Esophagus (tissue), 2 donors: ENCODE data around the gene CCDC88B. TPM values are rescaled to one million over a fixed set of nuclear protein-coding genes. Genes with fewer than 3 reads are reported as not detected.
A peak's percentile ranks its signal among the peaks of the same experiment; 100 is the strongest.

Experiments
- H3K27ac ChIP-seq, 2 donors: one replicate each; pipeline ENCODE4 v1.5.1; 2013; ENCODE audit warnings: low read depth in 2 of 2, mild to moderate bottlenecking in 2 of 2, inconsistent platforms in 1 of 2, low read length in 1 of 2, moderate library complexity in 1 of 2
- H3K27me3 ChIP-seq, 2 donors: one replicate each; pipeline ENCODE4 v1.6.1; 2013; ENCODE audit warnings: low read length in 2 of 2, control low read depth in 1 of 2, mild to moderate bottlenecking in 1 of 2; ENCODE audit not compliant: insufficient read depth in 2 of 2, control insufficient read depth in 1 of 2
- H3K36me3 ChIP-seq, 2 donors: one replicate each; pipeline ENCODE4 v1.6.1; 2013; ENCODE audit warnings: low read length in 1 of 2; ENCODE audit not compliant: control insufficient read depth in 2 of 2, insufficient read depth in 2 of 2
- H3K4me1 ChIP-seq, 2 donors: one replicate each; pipeline ENCODE4 v1.6.1; 2013; ENCODE audit warnings: low read length in 1 of 2; ENCODE audit not compliant: control insufficient read depth in 2 of 2, insufficient read depth in 2 of 2
- H3K4me3 ChIP-seq, 2 donors: one replicate each; pipeline ENCODE4 v1.5.1; 2013; ENCODE audit warnings: low read length in 2 of 2, mild to moderate bottlenecking in 2 of 2, low read depth in 1 of 2, moderate library complexity in 1 of 2
- H3K9me3 ChIP-seq, 2 donors: one replicate each; pipeline ENCODE4 v1.6.1; 2013; ENCODE audit warnings: mild to moderate bottlenecking in 2 of 2, low read depth in 1 of 2, low read length in 1 of 2, moderate library complexity in 1 of 2; ENCODE audit not compliant: control insufficient read depth in 2 of 2, insufficient read depth in 1 of 2
- WGBS, 2 donors: extraction: QIAGEN DNeasy Blood & Tissue Kit; methylation state at CpG; one replicate each; pipeline ENCODE4 v1.1.7; 2013; 5-methylcytosine and 5-hydroxymethylcytosine counted together
- polyA plus RNA-seq, 2 donors: library from polyadenylated mRNA; stranded (reverse); fragments of 200-250 nt; gene quantifications; one replicate each; pipeline ENCODE4 v1.2.3, GENCODE V29; 2013
- donor health status: healthy with polysubstance abuse.
- donor health status: Bipolar disorder and iron deficiency.

The CCDC88B gene
- polyA plus RNA-seq, 2 donors = 11.2 to 33.3 TPM

GRCh38 chr11:64351136-64351631 is 11.2 kb downstream of the CCDC88B start:
- no peaks in the 10 kb centered on the region for H3K9me3 ChIP-seq
- H3K4me3 ChIP-seq = no peak overlapping the region
- peaks cover 4 to 9% of the 10 kb centered on the region in 2 donors for H3K4me1 ChIP-seq
- peaks cover 0 to 2% of the 10 kb centered on the region in 2 donors for H3K36me3 ChIP-seq
- 87 to 90% methylated on average over 17 to 18 of the region's 18 CpGs for WGBS, 2 donors
- H3K27me3 ChIP-seq = no peaks in the 10 kb centered on the region
- H3K27ac ChIP-seq = no peak overlapping the region

GRCh38 chr11:64352099-64352994 is 12.3 kb downstream of the CCDC88B start:
- Histone ChIP-seq H3K9me3 (no peaks in the 10 kb centered on the region), H3K36me3 (peaks cover 0 to 2% of the 10 kb centered on the region in 2 donors), H3K27ac (no peak overlapping the region), H3K27me3 (no peaks in the 10 kb centered on the region), H3K4me3 (no peak overlapping the region), H3K4me1 (peaks cover 4% of the 10 kb centered on the region in 2 donors)
- WGBS, 2 donors = 88 to 92% methylated on average over 30 to 33 of the region's 33 CpGs

GRCh38 chr11:64352995-64353714 is 13.2 kb downstream of the CCDC88B start:
- Histone ChIP-seq H3K9me3 (no peaks in the 10 kb centered on the region), H3K27ac (no peak overlapping the region), H3K27me3 (no peaks in the 10 kb centered on the region), H3K4me3 (no peak overlapping the region), H3K36me3 (peaks cover 0 to 2% of the 10 kb centered on the region in 2 donors), H3K4me1 (peaks cover 6 to 7% of the 10 kb centered on the region in 2 donors)
- WGBS, 2 donors = 67 to 81% methylated on average over 33 to 34 of the region's 34 CpGs

DNA sequence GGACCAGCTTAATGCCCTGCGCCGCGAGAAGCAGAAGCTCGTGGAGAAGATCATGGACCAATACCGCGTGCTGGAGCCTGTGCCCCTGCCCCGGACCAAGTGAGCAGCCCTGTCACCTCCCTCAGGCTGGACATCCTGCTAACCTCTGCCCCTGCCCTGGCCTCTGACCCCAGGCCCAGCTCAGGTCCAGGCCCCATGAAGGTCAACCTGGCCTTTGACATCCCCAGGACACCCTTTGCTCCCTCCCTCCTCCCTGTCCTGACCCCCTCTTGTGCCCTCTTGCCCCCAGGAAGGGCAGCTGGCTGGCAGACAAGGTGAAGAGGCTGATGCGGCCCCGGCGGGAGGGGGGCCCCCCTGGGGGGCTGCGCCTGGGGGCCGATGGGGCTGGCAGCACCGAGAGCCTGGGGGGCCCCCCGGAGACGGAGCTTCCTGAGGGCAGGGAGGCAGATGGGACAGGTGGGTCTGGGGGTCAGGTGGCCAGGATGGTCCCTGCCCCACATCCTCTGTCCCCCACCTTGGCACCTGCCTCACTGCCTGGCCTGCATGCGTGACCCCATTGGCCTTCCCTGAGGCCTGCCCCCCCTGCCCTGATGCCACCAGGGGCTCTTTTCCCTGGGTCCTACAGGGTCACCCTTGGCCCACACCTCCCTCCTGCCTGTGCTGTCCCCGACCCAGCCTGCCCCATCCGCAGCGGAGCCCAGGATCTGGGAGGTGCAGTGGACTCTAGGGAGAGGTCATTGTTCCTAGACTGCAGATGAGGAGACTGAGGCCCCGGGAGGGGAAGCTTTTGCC is 13.9 kb downstream of the CCDC88B start:
- H3K4me1 ChIP-seq = peaks cover 9 to 12% of the 10 kb centered on the region in 2 donors
- no peaks in the 10 kb centered on the region for H3K27me3 ChIP-seq
- WGBS, 2 donors = 82% methylated on average over 20 of the region's 20 CpGs
- no peak overlapping the region for H3K27ac ChIP-seq
- peaks cover 0 to 2% of the 10 kb centered on the region in 2 donors for H3K36me3 ChIP-seq
- no peaks in the 10 kb centered on the region for H3K9me3 ChIP-seq
- no peak overlapping the region for H3K4me3 ChIP-seq

DNA sequence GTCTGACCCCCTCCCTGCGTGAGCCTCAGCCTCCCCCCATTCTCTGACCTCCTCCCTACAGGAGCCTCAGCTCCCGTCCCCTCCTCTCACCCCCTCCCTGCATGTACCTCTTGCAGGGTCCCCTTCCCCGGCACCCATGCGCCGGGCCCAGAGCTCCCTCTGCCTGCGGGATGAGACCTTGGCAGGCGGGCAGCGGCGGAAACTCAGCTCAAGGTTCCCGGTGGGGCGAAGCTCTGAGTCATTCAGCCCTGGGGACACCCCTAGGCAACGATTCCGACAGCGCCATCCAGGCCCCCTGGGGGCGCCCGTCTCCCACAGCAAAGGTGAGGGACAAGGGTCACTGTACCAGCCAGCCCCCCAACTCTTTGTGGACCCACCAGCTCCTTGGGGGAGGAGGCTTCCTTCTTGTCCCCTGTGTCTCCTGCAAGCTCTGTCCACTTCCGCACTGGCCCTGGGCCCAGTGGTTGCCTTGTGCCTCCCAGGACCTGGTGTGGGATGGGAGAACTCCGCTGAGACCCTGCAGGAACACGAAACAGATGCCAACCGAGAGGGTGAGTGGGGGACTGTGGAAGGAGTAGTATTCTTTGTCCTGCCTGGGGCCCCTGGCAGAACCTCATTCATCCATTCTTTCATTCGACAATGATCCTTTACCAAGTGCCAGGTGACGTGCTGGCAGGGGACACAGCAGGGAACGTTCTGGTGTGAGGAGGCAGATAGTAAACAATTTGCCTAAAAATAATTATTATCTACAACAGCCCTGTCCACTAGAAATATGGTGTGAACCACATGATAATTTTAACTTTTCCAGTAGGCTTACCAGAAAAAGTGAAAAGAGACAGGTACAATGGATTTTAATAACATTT is 15.3 kb downstream of the CCDC88B start:
- H3K4me3 ChIP-seq = no peak overlapping the region
- 16 to 20% methylated on average over 23 of the region's 23 CpGs for WGBS, 2 donors
- H3K27ac ChIP-seq = peak overlapping the region in 1 of 2 donors; percentile 8
- no peaks in the 10 kb centered on the region for H3K9me3 ChIP-seq
- H3K36me3 ChIP-seq = peaks cover 0 to 2% of the 10 kb centered on the region in 2 donors
- H3K27me3 ChIP-seq = no peaks in the 10 kb centered on the region
- H3K4me1 ChIP-seq = peaks cover 16 to 18% of the 10 kb centered on the region in 2 donors

DNA sequence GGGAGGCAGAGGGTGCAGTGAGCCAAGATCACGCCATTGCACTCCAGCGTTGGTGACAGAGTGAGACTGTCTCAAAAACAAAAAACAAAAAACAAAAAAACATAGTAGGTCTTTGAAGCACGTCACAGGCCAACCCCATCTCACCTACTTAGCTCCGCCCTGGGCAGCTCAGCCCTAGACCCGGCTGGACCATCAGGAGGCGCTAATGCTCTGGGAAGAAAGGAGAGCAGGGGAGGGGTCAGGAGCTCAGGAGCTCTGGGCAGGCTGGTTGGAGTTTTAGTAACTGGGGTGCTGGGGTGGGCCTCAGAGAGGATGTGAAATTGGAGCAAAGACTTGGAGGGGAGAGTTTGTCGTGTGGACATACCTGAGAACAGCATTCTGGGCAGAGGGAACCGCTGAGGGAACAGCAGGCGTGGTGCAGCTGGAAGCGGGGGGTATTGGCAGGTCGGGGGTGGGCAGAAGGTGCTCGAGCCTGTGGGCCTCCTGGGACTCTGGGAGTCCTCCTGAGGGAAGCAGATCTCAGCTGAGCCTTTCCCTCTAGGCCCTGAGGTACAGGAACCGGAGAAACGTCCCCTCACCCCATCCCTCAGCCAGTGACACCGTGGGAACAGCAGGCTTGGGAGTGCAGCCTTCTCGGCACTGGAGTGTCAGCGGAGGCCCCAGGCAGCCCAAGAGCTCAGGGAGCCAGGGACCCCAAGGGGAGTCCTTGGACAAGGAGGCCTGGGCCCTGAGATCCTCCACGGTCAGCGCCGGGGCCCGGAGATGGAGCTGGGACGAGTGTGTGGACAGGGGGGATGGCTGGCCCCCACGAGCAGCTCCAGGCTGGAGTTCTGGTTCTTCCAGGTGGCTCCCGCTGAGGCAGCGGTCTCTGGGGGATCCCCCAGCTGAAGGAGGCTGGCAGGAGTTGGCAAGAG is 16.8 kb downstream of the CCDC88B start:
- H3K27ac ChIP-seq = peak overlapping the region in 1 of 2 donors; percentile 15
- peaks cover 9 to 15% of the 10 kb centered on the region in 2 donors for H3K36me3 ChIP-seq
- WGBS, 2 donors = 84% methylated on average over 25 of the region's 25 CpGs
- peaks cover 16 to 18% of the 10 kb centered on the region in 2 donors for H3K4me1 ChIP-seq
- H3K4me3 ChIP-seq = no peak overlapping the region
- no peaks in the 10 kb centered on the region for H3K9me3 ChIP-seq
- no peaks in the 10 kb centered on the region for H3K27me3 ChIP-seq

DNA sequence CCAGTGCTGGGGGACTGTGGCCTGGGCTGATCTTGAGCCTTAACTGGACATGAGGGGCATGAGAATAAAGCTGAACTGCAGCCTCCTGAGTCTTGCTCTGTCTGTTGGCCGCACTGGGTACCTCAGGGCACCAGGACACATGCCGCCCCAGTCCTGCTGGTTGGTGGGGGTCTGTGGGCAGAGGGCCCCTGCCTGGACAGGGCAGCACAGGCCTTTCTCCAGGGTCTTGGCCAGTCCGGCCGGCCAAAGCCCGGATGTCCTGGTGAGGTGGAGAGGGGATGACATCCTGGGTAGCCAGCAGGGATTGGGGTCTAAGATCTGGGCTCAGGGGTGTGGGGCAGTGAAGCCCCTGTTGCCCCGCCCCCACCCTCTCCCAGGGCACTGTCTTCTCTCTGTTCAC is 17.4 kb downstream of the CCDC88B start:
- H3K27me3 ChIP-seq = no peaks in the 10 kb centered on the region
- H3K27ac ChIP-seq = no peak overlapping the region
- peaks cover 18% of the 10 kb centered on the region in 2 donors for H3K4me1 ChIP-seq
- WGBS, 2 donors = 82 to 93% methylated on average over 6 of the region's 6 CpGs
- peaks cover 11 to 20% of the 10 kb centered on the region in 2 donors for H3K36me3 ChIP-seq
- H3K9me3 ChIP-seq = no peaks in the 10 kb centered on the region
- no peak overlapping the region for H3K4me3 ChIP-seq
